ENCODE results near the gene KCNJ5.

DNA sequence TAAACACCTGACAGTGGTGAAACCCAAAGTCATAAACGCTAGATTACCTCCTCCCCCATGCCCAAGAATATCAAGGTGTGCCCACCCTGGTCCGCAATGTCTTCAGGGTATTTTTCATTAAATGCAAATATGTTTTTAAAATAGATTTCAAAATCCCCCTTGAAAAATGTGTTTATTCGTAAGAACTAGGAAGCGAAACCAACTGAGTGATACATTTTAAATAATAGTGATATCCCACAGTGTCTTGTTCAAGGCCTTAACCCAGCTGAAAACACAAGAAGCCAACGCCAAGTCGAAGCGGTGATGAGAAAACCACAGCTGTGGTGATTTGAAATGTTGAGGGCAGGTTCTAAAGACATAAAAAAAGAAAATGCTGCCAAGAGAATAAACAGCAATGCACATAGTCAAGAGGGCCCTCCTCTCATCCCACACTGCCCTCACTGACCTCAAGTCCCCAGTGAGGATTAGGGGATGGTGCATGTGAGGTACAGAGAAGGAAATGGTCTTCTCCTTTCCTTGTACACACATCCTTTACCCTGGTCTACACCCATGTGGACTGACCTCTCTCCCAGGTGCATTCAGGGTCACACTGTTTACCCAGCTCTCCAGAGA is 49.6 kb upstream of the KCNJ5 start:
- TF ChIP-seq CEBPB (IDR thresholded peaks at IDR 0.05; ENCODE audit: borderline replicate concordance in 1 of 2, low read depth in 2 of 2, low read length in 2 of 2) (no peak), HDAC2 (IDR thresholded peaks at IDR 0.05) (no peak), EP300 (IDR thresholded peaks at IDR 0.05; ENCODE audit: borderline replicate concordance in 1 of 2, control insufficient read depth in 1 of 2, low read depth in 2 of 2, low read length in 2 of 2) (no peak; a peak in 1 of 4 replicates), MAX (IDR thresholded peaks at IDR 0.05; ENCODE audit: low read depth, low read length) (no peak)
- TF ChIP-seq, protein P1, sequence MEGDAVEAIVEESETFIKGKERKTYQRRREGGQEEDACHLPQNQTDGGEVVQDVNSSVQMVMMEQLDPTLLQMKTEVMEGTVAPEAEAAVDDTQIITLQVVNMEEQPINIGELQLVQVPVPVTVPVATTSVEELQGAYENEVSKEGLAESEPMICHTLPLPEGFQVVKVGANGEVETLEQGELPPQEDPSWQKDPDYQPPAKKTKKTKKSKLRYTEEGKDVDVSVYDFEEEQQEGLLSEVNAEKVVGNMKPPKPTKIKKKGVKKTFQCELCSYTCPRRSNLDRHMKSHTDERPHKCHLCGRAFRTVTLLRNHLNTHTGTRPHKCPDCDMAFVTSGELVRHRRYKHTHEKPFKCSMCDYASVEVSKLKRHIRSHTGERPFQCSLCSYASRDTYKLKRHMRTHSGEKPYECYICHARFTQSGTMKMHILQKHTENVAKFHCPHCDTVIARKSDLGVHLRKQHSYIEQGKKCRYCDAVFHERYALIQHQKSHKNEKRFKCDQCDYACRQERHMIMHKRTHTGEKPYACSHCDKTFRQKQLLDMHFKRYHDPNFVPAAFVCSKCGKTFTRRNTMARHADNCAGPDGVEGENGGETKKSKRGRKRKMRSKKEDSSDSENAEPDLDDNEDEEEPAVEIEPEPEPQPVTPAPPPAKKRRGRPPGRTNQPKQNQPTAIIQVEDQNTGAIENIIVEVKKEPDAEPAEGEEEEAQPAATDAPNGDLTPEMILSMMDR (IDR thresholded peaks at IDR 0.05 in 2 of 3, conservative IDR thresholded peaks at IDR 0.05 in 1 of 3; ENCODE audit: control insufficient read depth in 2 of 3, extremely low read depth in 1 of 3, insufficient read depth in 1 of 3, low read depth in 3 of 3, low read length in 3 of 3) = no peak
